ENCODE data around the gene C1QTNF7.

The C1QTNF7 gene

GRCh38 chr4:15488658-15489470 is 61.0 kb downstream of the C1QTNF7 start:
- TF ChIP-seq POLR2A (IDR thresholded peaks at IDR 0.05; ENCODE audit: low read depth, low read length), result no peak
- DNase-seq (ENCODE audit: insufficient read length, low spot score) (no peak), FAIRE-seq (no peak)

- no peak for TF ChIP-seq POLR2A (IDR thresholded peaks at IDR 0.05; ENCODE audit: low read depth, low read length)
- FAIRE-seq, result no peak
- no peak for DNase-seq (ENCODE audit: insufficient read length, low spot score)
These were observed 61.7 kb downstream of the C1QTNF7 start for GRCh38 chr4:15489551-15489950.

- no peak for TF ChIP-seq POLR2A (IDR thresholded peaks at IDR 0.05; ENCODE audit: low read depth, low read length)
- FAIRE-seq (no peak), DNase-seq (ENCODE audit: insufficient read length, low spot score) (no peak)
These were observed 65.6 kb downstream of the C1QTNF7 start for GRCh38 chr4:15493411-15493810.

- no peak for TF ChIP-seq POLR2A (IDR thresholded peaks at IDR 0.05; ENCODE audit: low read depth, low read length)
- FAIRE-seq, result no peak
These were observed 67.8 kb downstream of the C1QTNF7 start for GRCh38 chr4:15495621-15496020.

More at GRCh38 chr4:15495621-15496020, 67.8 kb downstream of the C1QTNF7 start:
- no peak for DNase-seq (ENCODE audit: insufficient read length, low spot score)
